ENCODE results near the gene SBF2. TPM values are rescaled to one million over a fixed set of nuclear protein-coding genes. Genes with fewer than 3 reads are reported as not detected.

SBF2 gene
- total RNA-seq, 1 experiment from 2014 or later, result 30.2 TPM

DNA sequence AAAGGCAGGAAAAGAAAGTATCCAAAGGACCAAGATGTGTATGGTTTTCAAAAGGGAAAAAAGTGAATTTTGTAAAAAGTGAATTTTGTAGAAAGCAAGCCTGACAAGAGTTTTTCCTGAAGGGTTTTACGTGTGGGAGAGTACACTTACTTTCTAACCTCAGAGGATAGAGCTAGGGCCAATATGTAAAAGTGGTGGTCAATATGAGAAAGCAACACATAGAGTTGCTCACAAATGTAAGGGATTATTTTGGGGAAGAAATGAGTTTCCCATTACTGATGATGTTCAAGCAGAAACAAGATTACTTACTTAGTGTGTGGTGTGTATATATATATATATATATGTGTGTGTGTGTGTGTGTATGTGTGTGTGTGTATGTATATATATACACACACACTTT lies 467.6 kb downstream of the SBF2 start:
- H3K27ac Mint-ChIP-seq, result no peak overlapping the region
- H2BK20ac ChIP-seq (ENCODE audit: low read depth, low read length, poor library complexity, severe bottlenecking), result no peak overlapping the region
- H3K4me1 Mint-ChIP-seq, result peaks cover 9 to 16% of the 10 kb centered on the region in 2 experiments
- no peaks in the 10 kb centered on the region for H3K9me3 ChIP-seq (ENCODE audit: control insufficient read depth, low read depth, low read length)
- no peak overlapping the region for H2BK12ac ChIP-seq (ENCODE audit: insufficient read length, low read depth, low read length)
- TF ChIP-seq, protein P1, sequence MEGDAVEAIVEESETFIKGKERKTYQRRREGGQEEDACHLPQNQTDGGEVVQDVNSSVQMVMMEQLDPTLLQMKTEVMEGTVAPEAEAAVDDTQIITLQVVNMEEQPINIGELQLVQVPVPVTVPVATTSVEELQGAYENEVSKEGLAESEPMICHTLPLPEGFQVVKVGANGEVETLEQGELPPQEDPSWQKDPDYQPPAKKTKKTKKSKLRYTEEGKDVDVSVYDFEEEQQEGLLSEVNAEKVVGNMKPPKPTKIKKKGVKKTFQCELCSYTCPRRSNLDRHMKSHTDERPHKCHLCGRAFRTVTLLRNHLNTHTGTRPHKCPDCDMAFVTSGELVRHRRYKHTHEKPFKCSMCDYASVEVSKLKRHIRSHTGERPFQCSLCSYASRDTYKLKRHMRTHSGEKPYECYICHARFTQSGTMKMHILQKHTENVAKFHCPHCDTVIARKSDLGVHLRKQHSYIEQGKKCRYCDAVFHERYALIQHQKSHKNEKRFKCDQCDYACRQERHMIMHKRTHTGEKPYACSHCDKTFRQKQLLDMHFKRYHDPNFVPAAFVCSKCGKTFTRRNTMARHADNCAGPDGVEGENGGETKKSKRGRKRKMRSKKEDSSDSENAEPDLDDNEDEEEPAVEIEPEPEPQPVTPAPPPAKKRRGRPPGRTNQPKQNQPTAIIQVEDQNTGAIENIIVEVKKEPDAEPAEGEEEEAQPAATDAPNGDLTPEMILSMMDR (conservative IDR thresholded peaks at IDR 0.05), result no peak
- no peak overlapping the region for H3K23ac ChIP-seq (ENCODE audit: insufficient read length, low read depth, low read length)
- no peak overlapping the region for H3K56ac ChIP-seq (ENCODE audit: insufficient read length, low read depth, low read length)
- no peak overlapping the region for H3T11ph ChIP-seq (ENCODE audit: low read length)
- H3K9ac ChIP-seq (ENCODE audit: extremely low read depth, insufficient read length, low read length), result no peak overlapping the region
- peaks cover 0 to 4% (median 4%) of the 10 kb centered on the region in 3 experiments; a peak in 1 of 7 replicates for H3K36me3 Mint-ChIP-seq (ENCODE audit: insufficient read depth in 1 of 3, low read depth in 3 of 3)
- no peaks in the 10 kb centered on the region for H3K23me2 ChIP-seq (ENCODE audit: insufficient read length, low read depth, low read length, poor library complexity, severe bottlenecking)
- H4K20me1 ChIP-seq (ENCODE audit: control insufficient read depth, insufficient read depth, insufficient read length), result no peaks in the 10 kb centered on the region
- no peaks in the 10 kb centered on the region for H3K9me3 Mint-ChIP-seq
- no peak overlapping the region for H2BK5ac ChIP-seq (ENCODE audit: insufficient read length, low read length)
- DNase-seq, result no peak
- H3K79me1 ChIP-seq (ENCODE audit: insufficient read depth, low read depth, low read length, poor library complexity, severe bottlenecking), result no peaks in the 10 kb centered on the region
- no peak overlapping the region for H2BK15ac ChIP-seq (ENCODE audit: low read depth, low read length)
- H3K18ac ChIP-seq (ENCODE audit: insufficient read length, low read depth, low read length), result no peak overlapping the region
- no peaks in the 10 kb centered on the region for H3K27me3 Mint-ChIP-seq (ENCODE audit: low read depth)
- H3K4me3 Mint-ChIP-seq, result no peak overlapping the region
- WGBS (ENCODE audit: extremely low coverage, insufficient read length, low lambda C conversion rate), result no CpG with 5 or more reads among the region's 1 CpG
- H3K4me1 ChIP-seq (ENCODE audit: insufficient read depth, low read length), result peaks cover 2% of the 10 kb centered on the region; the same call in 1 of the 2 replicates
- no peak overlapping the region for H2AK5ac ChIP-seq (ENCODE audit: insufficient read length, low read length)
- no peak overlapping the region for H3K14ac ChIP-seq (ENCODE audit: insufficient read depth, low read length)
- H3K27me3 ChIP-seq (ENCODE audit: insufficient read depth, low read length), result no peaks in the 10 kb centered on the region
- no peak overlapping the region for H3K4ac ChIP-seq (ENCODE audit: low read depth, low read length)
- H4K8ac ChIP-seq (replicated peaks; ENCODE audit: insufficient read length, low read depth, low read length), result no peak overlapping the region
- no peak overlapping the region for H4K91ac ChIP-seq (ENCODE audit: insufficient read length, low read depth, low read length)
- no peaks in the 10 kb centered on the region for H3K79me2 ChIP-seq (ENCODE audit: insufficient read depth, low read length)
- H3K4me2 ChIP-seq (ENCODE audit: insufficient read depth, insufficient read length, low read length), result no peak overlapping the region
- no peak overlapping the region for H2BK120ac ChIP-seq (ENCODE audit: low read depth, low read length, poor library complexity, severe bottlenecking)
- no peak overlapping the region for H4K5ac ChIP-seq (ENCODE audit: insufficient read length, low read depth, low read length)
- no peak overlapping the region for H3K27ac ChIP-seq (ENCODE audit: insufficient read length, low read depth, low read length)
- no peak overlapping the region for H2AFZ ChIP-seq (ENCODE audit: low read length)

All from H9 (cell line).